IMR-90 (cell line): Measurements from ENCODE around the gene YPEL2. TPM values are rescaled to one million over a fixed set of nuclear protein-coding genes. Genes with fewer than 3 reads are reported as not detected.

Experiments used
- ATAC-seq: fragments of 200-7000 bp; cut with Tn5 transposase; 2 replicates; pipeline ENCODE4 v1.9.1; 2020; ENCODE audit warnings: low read depth, mild to moderate bottlenecking, moderate library complexity
- BruUV-seq: library from RNA; stranded (reverse); fragments of 400-500 nt; replicated peaks from 2 replicates; lab custom pipeline; 2021; lab: Mats Ljungman, UMichigan
- CTCF ChIA-PET: fragments of 300-600 bp; formaldehyde crosslinking; extraction: SDS; loops from one replicate; lab custom pipeline; 2021; ENCODE audit warnings: antibody characterized with exemption; lab: Yijun Ruan, JAX
- POLR2A ChIA-PET: fragments of 300-600 bp; sonication (Branson Sonifier 250); formaldehyde crosslinking; loops from one replicate; lab custom pipeline; 2022; ENCODE audit warnings: antibody characterized with exemption; ENCODE audit not compliant: unreplicated experiment; lab: Charles Lee
- DNase-seq: peaks from one replicate; pipeline ENCODE4 v3.0.0; 2013
- H2AFZ ChIP-seq: replicated peaks from 2 replicates; pipeline ENCODE3; 2013; ENCODE audit warnings: low read length, mild to moderate bottlenecking; ENCODE audit not compliant: poor library complexity
- H2AK5ac ChIP-seq: 2 replicates; pipeline ENCODE4 v1.6.1; 2013; ENCODE audit warnings: low read depth, low read length, inconsistent platforms
- H2AK9ac ChIP-seq: replicated peaks from 2 replicates; pipeline ENCODE3; 2013; ENCODE audit warnings: mild to moderate bottlenecking, low read depth, low read length, moderate library complexity; ENCODE audit not compliant: poor library complexity
- H2BK120ac ChIP-seq: 2 replicates; pipeline ENCODE4 v1.6.1; 2013; ENCODE audit warnings: low read depth, low read length, inconsistent platforms
- H2BK15ac ChIP-seq: 3 replicates; pipeline ENCODE4 v1.6.1; 2013; ENCODE audit warnings: low read depth, low read length, inconsistent platforms
- H2BK20ac ChIP-seq: 2 replicates; pipeline ENCODE4 v1.6.1; 2013; ENCODE audit warnings: low read depth, mild to moderate bottlenecking, inconsistent platforms, low read length, moderate library complexity
- H2BK5ac ChIP-seq: 2 replicates; pipeline ENCODE4 v1.6.1; 2013; ENCODE audit warnings: mild to moderate bottlenecking, low read depth, low read length, inconsistent platforms; ENCODE audit not compliant: poor library complexity, severe bottlenecking
- H3K14ac ChIP-seq: replicated peaks from 2 replicates; pipeline ENCODE4 v1.6.1; 2013; ENCODE audit warnings: low read depth, low read length, inconsistent platforms
- H3K18ac ChIP-seq: 2 replicates; pipeline ENCODE4 v1.6.1; 2013; ENCODE audit warnings: low read depth, low read length, control low read depth
- H3K23ac ChIP-seq: 2 replicates; pipeline ENCODE4 v1.6.1; 2013; ENCODE audit warnings: low read depth, low read length, inconsistent platforms
- H3K27ac ChIP-seq: 2 replicates; pipeline ENCODE4 v1.5.1; 2013; ENCODE audit warnings: mild to moderate bottlenecking, control low read depth, low read length; ENCODE audit not compliant: insufficient read depth
- H3K27me3 ChIP-seq: 2 replicates; pipeline ENCODE4 v1.6.1; 2013; ENCODE audit warnings: low read length; ENCODE audit not compliant: control insufficient read depth, insufficient read depth
- H3K36me3 ChIP-seq: 2 replicates; pipeline ENCODE4 v1.6.1; 2013; ENCODE audit warnings: low read length, mixed read lengths; ENCODE audit not compliant: control insufficient read depth, insufficient read depth
- H3K4ac ChIP-seq: 2 replicates; pipeline ENCODE4 v1.6.1; 2013; ENCODE audit warnings: low read depth, low read length, inconsistent platforms
- H3K4me1 ChIP-seq: 2 replicates; pipeline ENCODE4 v1.6.1; 2013; ENCODE audit warnings: low read length, mixed read lengths; ENCODE audit not compliant: control insufficient read depth, insufficient read depth
- H3K4me2 ChIP-seq: 2 replicates; pipeline ENCODE4 v1.6.1; 2013; ENCODE audit warnings: low read depth, mild to moderate bottlenecking, control low read depth, low read length, moderate library complexity
- H3K4me3 ChIP-seq: 2 replicates; pipeline ENCODE4 v1.5.1; 2013; ENCODE audit warnings: low read depth, mild to moderate bottlenecking, control low read depth, low read length, moderate library complexity; ENCODE audit not compliant: insufficient read depth
- H3K56ac ChIP-seq: 2 replicates; pipeline ENCODE4 v1.6.1; 2013; ENCODE audit warnings: low read length, inconsistent platforms; ENCODE audit not compliant: insufficient read depth; ENCODE audit errors: extremely low read depth
- H3K79me1 ChIP-seq, 2 experiments: 2 replicates each; pipeline ENCODE4 v1.6.1; 2013; ENCODE audit warnings: low read length in 2 of 2, inconsistent platforms in 1 of 2, low read depth in 1 of 2
- H3K9ac ChIP-seq: 2 replicates; pipeline ENCODE4 v1.6.1; 2013; ENCODE audit warnings: low read depth, low read length, control low read depth
- H3K9me1 ChIP-seq: 2 replicates; pipeline ENCODE4 v1.6.1; 2013; ENCODE audit warnings: low read length, inconsistent platforms; ENCODE audit not compliant: insufficient read depth
- H3K9me3 ChIP-seq: 2 replicates; pipeline ENCODE4 v1.6.1; 2013; ENCODE audit warnings: low read length; ENCODE audit not compliant: control insufficient read depth, insufficient read depth
- H4K20me1 ChIP-seq: 2 replicates; pipeline ENCODE4 v1.6.1; 2013; ENCODE audit warnings: low read length, inconsistent platforms; ENCODE audit not compliant: insufficient read depth
- H4K5ac ChIP-seq: 2 replicates; pipeline ENCODE4 v1.6.1; 2013; ENCODE audit warnings: mild to moderate bottlenecking, low read depth, low read length, control low read depth
- H4K8ac ChIP-seq, 2 experiments: 2 replicates each; pipeline ENCODE4 v1.6.1; 2013; ENCODE audit warnings: low read depth in 2 of 2, low read length in 2 of 2, control low read depth in 1 of 2, inconsistent platforms in 1 of 2
- H4K91ac ChIP-seq: 2 replicates; pipeline ENCODE4 v1.6.1; 2013; ENCODE audit warnings: low read depth, low read length, inconsistent platforms; ENCODE audit not compliant: insufficient read depth
- BHLHE40 ChIP-seq: fragments of 150-350 bp; IDR thresholded peaks from 2 replicates; pipeline ENCODE4 v1.6.1; 2016; ENCODE audit warnings: mild to moderate bottlenecking, low read depth, low read length
- CEBPB ChIP-seq: IDR thresholded peaks from 2 replicates; pipeline ENCODE4 v1.6.1; 2012; ENCODE audit warnings: low read depth, low read length, improper control_type of control experiment
- CHD1 ChIP-seq: IDR thresholded peaks from 2 replicates; pipeline ENCODE4 v1.6.1; 2012; ENCODE audit warnings: low read depth, low read length, improper control_type of control experiment
- FOS ChIP-seq: fragments of 150-350 bp; IDR thresholded peaks from 2 replicates; pipeline ENCODE4 v1.6.1; 2016; ENCODE audit warnings: low read depth, low read length
- MAFK ChIP-seq: IDR thresholded peaks from 2 replicates; pipeline ENCODE4 v1.6.1; 2012; ENCODE audit warnings: low read depth, low read length, improper control_type of control experiment
- MAZ ChIP-seq: IDR thresholded peaks from 2 replicates; pipeline ENCODE4 v1.6.1; 2012; ENCODE audit warnings: low read depth, mild to moderate bottlenecking, low read length, improper control_type of control experiment, moderate library complexity, borderline replicate concordance
- MXI1 ChIP-seq: IDR thresholded peaks from 2 replicates; pipeline ENCODE4 v1.6.1; 2012; ENCODE audit warnings: low read depth, mild to moderate bottlenecking, low read length, moderate library complexity, borderline replicate concordance
- NFE2L2 ChIP-seq: fragments of 150-350 bp; IDR thresholded peaks from 2 replicates; pipeline ENCODE4 v1.6.1; 2016; ENCODE audit warnings: low read depth, mild to moderate bottlenecking, low read length
- POLR2A ChIP-seq: IDR thresholded peaks from 2 replicates; pipeline ENCODE4 v1.6.1; 2012; ENCODE audit warnings: mild to moderate bottlenecking, low read depth, low read length
- RCOR1 ChIP-seq: IDR thresholded peaks from 2 replicates; pipeline ENCODE4 v1.6.1; 2012; ENCODE audit warnings: mild to moderate bottlenecking, low read length, improper control_type of control experiment; ENCODE audit not compliant: insufficient replicate concordance
- RFX5 ChIP-seq: IDR thresholded peaks from 2 replicates; pipeline ENCODE4 v1.8.0; 2012; ENCODE audit warnings: low read depth, mild to moderate bottlenecking, low read length, moderate library complexity
- SMC3 ChIP-seq: fragments of 150-350 bp; IDR thresholded peaks from 2 replicates; pipeline ENCODE4 v1.6.1; 2016; ENCODE audit warnings: low read depth, mild to moderate bottlenecking, antibody characterized with exemption, low read length, moderate library complexity
- WGBS, 2 experiments: methylation state at CpG; one replicate each; pipeline versions ENCODE4 v1.1.5 to v1.1.7; 2013; ENCODE audit warnings: missing lambda C conversion rate in 2 of 2; ENCODE audit not compliant: insufficient read length in 1 of 2; ENCODE audit errors: extremely low coverage in 2 of 2; 5-methylcytosine and 5-hydroxymethylcytosine counted together
- dilution Hi-C: fragments of 300-500 bp; cut with HindIII; formaldehyde crosslinking; loops from one replicate; pipeline ENCODE4 v1.14.3; 2018; ENCODE audit warnings: low sequenced_read_pairs; ENCODE audit not compliant: unreplicated experiment
- in situ Hi-C: fragments of 300-500 bp; cut with MboI; formaldehyde crosslinking; loops from 3 replicates; pipeline ENCODE4 v1.14.3; 2019; ENCODE audit warnings: low sequenced_read_pairs, inconsistent platforms, mixed read lengths
- intact Hi-C: fragments of 100-400 bp; cut with micrococcal nuclease; formaldehyde crosslinking; loops from 2 replicates; pipeline ENCODE4 v1.10.0; 2022
- polyA plus RNA-seq, 3 experiments: library from polyadenylated mRNA; depleted of rRNA; stranded (reverse); fragments of >200 nt; gene quantifications; 2 replicates each; pipeline ENCODE4 v1.2.3, GENCODE V29; 2012; ENCODE audit warnings: low replicate concordance in 1 of 3
- total RNA-seq: library from RNA; depleted of rRNA; stranded (reverse); fragments of >200 nt; gene quantifications from 2 replicates; pipeline ENCODE4 v1.2.3, GENCODE V29; 2012
- TF ChIP-seq, protein P1 (sequence below): conservative IDR thresholded peaks from 2 replicates; pipeline ENCODE4 v1.5.1; 2012; ENCODE audit warnings: mild to moderate bottlenecking, low read depth, low read length, improper control_type of control experiment
- TF ChIP-seq, protein P2 (sequence below): fragments of 150-350 bp; IDR thresholded peaks from 2 replicates; pipeline ENCODE4 v1.6.1; 2016; ENCODE audit warnings: low read depth, mild to moderate bottlenecking, low read length, moderate library complexity, borderline replicate concordance
- TF ChIP-seq, protein P3 (sequence below): fragments of 150-350 bp; IDR thresholded peaks from 2 replicates; pipeline ENCODE4 v1.6.1; 2017; ENCODE audit warnings: mild to moderate bottlenecking, antibody characterized with exemption, low read length, low read depth

YPEL2 gene
- total and polyA plus RNA-seq, 2 of the 4 experiments (the other 2 are of a cell fraction): 2.3 to 3.4 TPM

DNA sequence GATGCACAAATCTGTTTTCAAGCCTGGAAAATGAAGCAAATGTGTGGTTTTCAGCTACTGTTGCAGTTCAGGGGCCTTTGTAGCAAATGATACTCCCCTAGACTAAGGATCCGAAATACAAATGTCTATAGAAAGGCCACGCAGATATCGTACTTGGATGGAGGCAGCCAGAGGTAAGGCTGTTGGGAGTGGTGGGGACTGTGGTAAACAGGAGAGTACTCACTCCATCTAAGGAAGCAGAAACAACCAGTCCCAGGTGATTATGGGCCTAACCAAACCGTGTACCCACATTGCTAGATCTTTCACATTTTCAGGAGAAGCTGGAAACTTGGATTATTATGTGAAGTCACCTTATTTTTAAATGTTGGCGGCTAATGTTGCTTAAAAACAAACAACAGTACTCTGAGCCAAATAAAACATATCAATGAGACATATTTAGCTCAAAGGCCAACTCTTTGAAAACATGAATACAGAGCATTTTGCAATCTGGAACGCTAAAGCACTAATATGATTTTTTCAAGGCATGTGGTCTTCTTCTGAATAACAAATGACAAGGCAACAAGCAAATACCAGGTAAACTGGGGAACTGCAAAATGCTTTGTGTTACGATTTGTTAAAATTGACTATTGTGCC is 110.1 kb downstream of the YPEL2 start:
- no peak overlapping the region for H2AK9ac ChIP-seq
- ATAC-seq (no peak), DNase-seq (no peak)
- H3K4me2 ChIP-seq: no peak overlapping the region
- H3K9me3 ChIP-seq: no peaks in the 10 kb centered on the region
- H4K5ac ChIP-seq: no peak overlapping the region
- POLR2A ChIA-PET: no interaction called here
- no peak overlapping the region for H3K4me3 ChIP-seq
- no peak overlapping the region for H3K14ac ChIP-seq
- H2BK15ac ChIP-seq: no peak overlapping the region
- intact Hi-C loops: loop anchor here (5.0 kb wide), 1 partner anchor 219 kb away; the partner anchor contains the start of gene GDPD1
- H4K20me1 ChIP-seq: no peaks in the 10 kb centered on the region
- no peaks in the 10 kb centered on the region for H3K79me1 ChIP-seq
- H3K4ac ChIP-seq: no peak overlapping the region
- H3K27me3 ChIP-seq: no peaks in the 10 kb centered on the region
- H2BK120ac ChIP-seq: no peak overlapping the region
- H4K91ac ChIP-seq: no peak overlapping the region
- H4K8ac ChIP-seq: no peak overlapping the region
- BruUV-seq: no TSS peak
- no peak overlapping the region for H3K23ac ChIP-seq
- in situ Hi-C loops: loop anchor here (5.0 kb wide), 1 partner anchor 129 kb away; no protein-coding TSS in a partner anchor
- H3K9ac ChIP-seq: no peak overlapping the region
- no peaks in the 10 kb centered on the region for H3K36me3 ChIP-seq
- no peak overlapping the region for H2AFZ ChIP-seq
- H3K9me1 ChIP-seq: no peaks in the 10 kb centered on the region
- dilution Hi-C loops: no loop called here
- H2BK5ac ChIP-seq: no peak overlapping the region
- no peak for TF ChIP-seq POLR2A
- TF ChIP-seq MAZ: no peak
- TF ChIP-seq, protein P1, sequence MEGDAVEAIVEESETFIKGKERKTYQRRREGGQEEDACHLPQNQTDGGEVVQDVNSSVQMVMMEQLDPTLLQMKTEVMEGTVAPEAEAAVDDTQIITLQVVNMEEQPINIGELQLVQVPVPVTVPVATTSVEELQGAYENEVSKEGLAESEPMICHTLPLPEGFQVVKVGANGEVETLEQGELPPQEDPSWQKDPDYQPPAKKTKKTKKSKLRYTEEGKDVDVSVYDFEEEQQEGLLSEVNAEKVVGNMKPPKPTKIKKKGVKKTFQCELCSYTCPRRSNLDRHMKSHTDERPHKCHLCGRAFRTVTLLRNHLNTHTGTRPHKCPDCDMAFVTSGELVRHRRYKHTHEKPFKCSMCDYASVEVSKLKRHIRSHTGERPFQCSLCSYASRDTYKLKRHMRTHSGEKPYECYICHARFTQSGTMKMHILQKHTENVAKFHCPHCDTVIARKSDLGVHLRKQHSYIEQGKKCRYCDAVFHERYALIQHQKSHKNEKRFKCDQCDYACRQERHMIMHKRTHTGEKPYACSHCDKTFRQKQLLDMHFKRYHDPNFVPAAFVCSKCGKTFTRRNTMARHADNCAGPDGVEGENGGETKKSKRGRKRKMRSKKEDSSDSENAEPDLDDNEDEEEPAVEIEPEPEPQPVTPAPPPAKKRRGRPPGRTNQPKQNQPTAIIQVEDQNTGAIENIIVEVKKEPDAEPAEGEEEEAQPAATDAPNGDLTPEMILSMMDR: no peak
- no peak for TF ChIP-seq RCOR1
- no peak for TF ChIP-seq CHD1
- TF ChIP-seq, protein P2, sequence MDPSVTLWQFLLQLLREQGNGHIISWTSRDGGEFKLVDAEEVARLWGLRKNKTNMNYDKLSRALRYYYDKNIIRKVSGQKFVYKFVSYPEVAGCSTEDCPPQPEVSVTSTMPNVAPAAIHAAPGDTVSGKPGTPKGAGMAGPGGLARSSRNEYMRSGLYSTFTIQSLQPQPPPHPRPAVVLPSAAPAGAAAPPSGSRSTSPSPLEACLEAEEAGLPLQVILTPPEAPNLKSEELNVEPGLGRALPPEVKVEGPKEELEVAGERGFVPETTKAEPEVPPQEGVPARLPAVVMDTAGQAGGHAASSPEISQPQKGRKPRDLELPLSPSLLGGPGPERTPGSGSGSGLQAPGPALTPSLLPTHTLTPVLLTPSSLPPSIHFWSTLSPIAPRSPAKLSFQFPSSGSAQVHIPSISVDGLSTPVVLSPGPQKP: no peak
- TF ChIP-seq MAFK: no peak
- TF ChIP-seq, protein P3, sequence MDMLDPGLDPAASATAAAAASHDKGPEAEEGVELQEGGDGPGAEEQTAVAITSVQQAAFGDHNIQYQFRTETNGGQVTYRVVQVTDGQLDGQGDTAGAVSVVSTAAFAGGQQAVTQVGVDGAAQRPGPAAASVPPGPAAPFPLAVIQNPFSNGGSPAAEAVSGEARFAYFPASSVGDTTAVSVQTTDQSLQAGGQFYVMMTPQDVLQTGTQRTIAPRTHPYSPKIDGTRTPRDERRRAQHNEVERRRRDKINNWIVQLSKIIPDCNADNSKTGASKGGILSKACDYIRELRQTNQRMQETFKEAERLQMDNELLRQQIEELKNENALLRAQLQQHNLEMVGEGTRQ: no peak
- no peak for TF ChIP-seq NFE2L2
- TF ChIP-seq SMC3: no peak
- TF ChIP-seq MXI1: no peak
- no peak for TF ChIP-seq RFX5
- no peak for TF ChIP-seq CEBPB
- TF ChIP-seq FOS: no peak
- no peak for TF ChIP-seq BHLHE40
- H3K56ac ChIP-seq: no peak overlapping the region
- CTCF ChIA-PET: interaction anchor here (0.6 to 1.9 kb wide), 7 partner anchors 8 to 131 kb away, joined by 3 to 15 read pairs (median 4); no protein-coding TSS in a partner anchor
- no peak overlapping the region for H3K18ac ChIP-seq
- H2AK5ac ChIP-seq: no peak overlapping the region
- peaks cover 5% of the 10 kb centered on the region for H3K4me1 ChIP-seq
- no peak overlapping the region for H2BK20ac ChIP-seq
- no peak overlapping the region for H3K27ac ChIP-seq
- WGBS, 2 experiments: no CpG with 5 or more reads among the region's 7 CpGs
